Heart left ventricle (tissue), 13 donors: Measurements from ENCODE around the gene GAK.

Experiments
- CTCF ChIP-seq, 12 donors: fragments of 200-600 bp; sonication (generic) in 4 of 12; IDR thresholded peaks; one replicate each; pipeline versions ENCODE4 v1.5.0 to v1.8.0; 2018 to 2022; ENCODE audit warnings: antibody characterized with exemption in 12 of 12, mild to moderate bottlenecking in 5 of 12
- POLR2A ChIP-seq, 2 donors: fragments of 450-650 bp; IDR thresholded peaks; one replicate each; pipeline ENCODE4 v1.6.1; 2017; ENCODE audit warnings: antibody characterized with exemption in 2 of 2, mild to moderate bottlenecking in 2 of 2, moderate library complexity in 2 of 2
- donor health status: ischemic (EF 13 %, LVEDD 7.1; RV severe dilation, severe dysfunction).
- donor health status: DM: no; HTN: yes; CAD: no.
- donor health status: DM: no; HTN: no; CAD: no.
- donor health status: ischemic (EF 25% LVEDD 6.9; RV normal size, moderate dysfunction).
- donor health status: ischemic (EF 25% LVEDD 5.7; RV mildly dilated, moderate dysfunction).
- donor health status: ischemic (EF 35%, LVEDD 5.7; RV mildly dilated, moderate dysfunction).
- donor health status: nonischemic (EF 11% LVEDD 7.7; RV severe dilation, severe dysfunction).
- donor health status: DM: yes; HTN: yes; CAD: no.
- donor health status: PGD.
- donor health status: ischemic (EF 29% LVEDD 5.4; RV normal size, mild dysfunction).
- donor health status: nonischemic (EF 23%, LVEDD 6.1; RV moderate dilation, normal function).

- TF ChIP-seq CTCF (IDR thresholded peaks at IDR 0.05) (no peak), POLR2A (IDR thresholded peaks at IDR 0.05) (no peak)
Measured at GRCh38 chr4:899556-899906, 32.6 kb downstream of the GAK start.
